KMS-11 (cell line): Measurements from ENCODE around the gene BEGAIN.

Experiments used
- H2AFZ ChIP-seq: fragments of 200-600 bp; sonication (generic); 2 replicates; pipeline ENCODE4 v1.6.1; 2016; ENCODE audit warnings: antibody characterized with exemption, mixed run types, low read depth
- H3K27ac ChIP-seq: fragments of 200-600 bp; sonication (generic); 2 replicates; pipeline ENCODE4 v1.6.1; 2016; ENCODE audit warnings: mild to moderate bottlenecking, mixed run types
- H3K27me3 ChIP-seq: fragments of 200-600 bp; sonication (generic); 2 replicates; pipeline ENCODE4 v1.6.1; 2017; ENCODE audit warnings: mild to moderate bottlenecking, low read depth, mixed run types, moderate library complexity; ENCODE audit not compliant: insufficient read depth
- H3K36me3 ChIP-seq: fragments of 200-600 bp; sonication (generic); 2 replicates; pipeline ENCODE4 v1.6.1; 2017; ENCODE audit warnings: mild to moderate bottlenecking, mixed run types; ENCODE audit not compliant: insufficient read depth
- H3K4me1 ChIP-seq: fragments of 200-600 bp; sonication (generic); 2 replicates; pipeline ENCODE4 v1.6.1; 2016; ENCODE audit warnings: mild to moderate bottlenecking, low read depth, mixed run types; ENCODE audit not compliant: poor library complexity, severe bottlenecking
- H3K4me2 ChIP-seq: fragments of 200-600 bp; sonication (generic); 2 replicates; pipeline ENCODE4 v1.7.0; 2016; ENCODE audit warnings: mild to moderate bottlenecking, mixed run types
- H3K4me3 ChIP-seq: fragments of 200-600 bp; sonication (generic); IDR thresholded peaks from 2 replicates; pipeline ENCODE4 v1.6.1; 2017; ENCODE audit warnings: low read depth, low read length, mixed read lengths; ENCODE audit not compliant: insufficient read depth
- H3K79me2 ChIP-seq: fragments of 200-600 bp; sonication (generic); 2 replicates; pipeline ENCODE4 v1.6.1; 2016; ENCODE audit warnings: low read depth, mixed run types; ENCODE audit not compliant: insufficient read depth
- H3K9ac ChIP-seq: fragments of 200-600 bp; sonication (generic); 2 replicates; pipeline ENCODE4 v1.6.1; 2016; ENCODE audit warnings: mild to moderate bottlenecking, mixed run types
- H4K20me1 ChIP-seq: fragments of 200-600 bp; sonication (generic); 2 replicates; pipeline ENCODE4 v1.6.1; 2016; ENCODE audit warnings: mild to moderate bottlenecking, mixed run types; ENCODE audit not compliant: insufficient read depth
- TF ChIP-seq, protein P1 (sequence below): fragments of 200-600 bp; sonication (generic); conservative IDR thresholded peaks from 2 replicates; pipeline ENCODE4 v1.6.1; 2017; ENCODE audit warnings: low read depth, mild to moderate bottlenecking, antibody characterized with exemption, low read length, moderate library complexity, mixed read lengths

Gene BEGAIN

DNA sequence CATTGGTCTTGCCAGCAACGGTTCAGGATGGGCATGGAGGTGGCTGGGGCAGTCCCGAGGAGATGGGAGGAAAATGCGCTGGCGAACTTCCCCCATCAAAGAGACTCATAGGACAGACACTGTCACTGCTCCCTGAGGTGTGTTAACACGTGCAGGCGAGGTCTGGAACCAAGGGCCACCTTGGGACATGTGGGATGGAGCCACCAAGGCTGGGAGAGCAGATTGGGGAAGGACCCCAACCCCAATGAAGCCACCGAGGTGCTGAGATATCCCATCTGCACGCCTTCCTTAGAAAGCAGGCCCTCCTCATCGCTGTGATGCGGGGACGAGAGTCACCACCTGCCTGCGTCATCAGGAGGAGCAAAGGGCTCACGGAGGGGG, 16.9 kb upstream of the BEGAIN start:
- H3K27me3 ChIP-seq = peaks cover 22% of the 10 kb centered on the region; the same call in 1 of the 2 replicates
- no peaks in the 10 kb centered on the region for H3K4me1 ChIP-seq
- H2AFZ ChIP-seq = no peak overlapping the region
- H3K79me2 ChIP-seq = no peaks in the 10 kb centered on the region
- H3K4me2 ChIP-seq = no peak overlapping the region
- no peak overlapping the region for H3K4me3 ChIP-seq
- H3K27ac ChIP-seq = no peak overlapping the region
- H4K20me1 ChIP-seq = no peaks in the 10 kb centered on the region
- no peak overlapping the region for H3K9ac ChIP-seq
- no peaks in the 10 kb centered on the region for H3K36me3 ChIP-seq
- TF ChIP-seq, protein P1, sequence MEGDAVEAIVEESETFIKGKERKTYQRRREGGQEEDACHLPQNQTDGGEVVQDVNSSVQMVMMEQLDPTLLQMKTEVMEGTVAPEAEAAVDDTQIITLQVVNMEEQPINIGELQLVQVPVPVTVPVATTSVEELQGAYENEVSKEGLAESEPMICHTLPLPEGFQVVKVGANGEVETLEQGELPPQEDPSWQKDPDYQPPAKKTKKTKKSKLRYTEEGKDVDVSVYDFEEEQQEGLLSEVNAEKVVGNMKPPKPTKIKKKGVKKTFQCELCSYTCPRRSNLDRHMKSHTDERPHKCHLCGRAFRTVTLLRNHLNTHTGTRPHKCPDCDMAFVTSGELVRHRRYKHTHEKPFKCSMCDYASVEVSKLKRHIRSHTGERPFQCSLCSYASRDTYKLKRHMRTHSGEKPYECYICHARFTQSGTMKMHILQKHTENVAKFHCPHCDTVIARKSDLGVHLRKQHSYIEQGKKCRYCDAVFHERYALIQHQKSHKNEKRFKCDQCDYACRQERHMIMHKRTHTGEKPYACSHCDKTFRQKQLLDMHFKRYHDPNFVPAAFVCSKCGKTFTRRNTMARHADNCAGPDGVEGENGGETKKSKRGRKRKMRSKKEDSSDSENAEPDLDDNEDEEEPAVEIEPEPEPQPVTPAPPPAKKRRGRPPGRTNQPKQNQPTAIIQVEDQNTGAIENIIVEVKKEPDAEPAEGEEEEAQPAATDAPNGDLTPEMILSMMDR = no peak

DNA sequence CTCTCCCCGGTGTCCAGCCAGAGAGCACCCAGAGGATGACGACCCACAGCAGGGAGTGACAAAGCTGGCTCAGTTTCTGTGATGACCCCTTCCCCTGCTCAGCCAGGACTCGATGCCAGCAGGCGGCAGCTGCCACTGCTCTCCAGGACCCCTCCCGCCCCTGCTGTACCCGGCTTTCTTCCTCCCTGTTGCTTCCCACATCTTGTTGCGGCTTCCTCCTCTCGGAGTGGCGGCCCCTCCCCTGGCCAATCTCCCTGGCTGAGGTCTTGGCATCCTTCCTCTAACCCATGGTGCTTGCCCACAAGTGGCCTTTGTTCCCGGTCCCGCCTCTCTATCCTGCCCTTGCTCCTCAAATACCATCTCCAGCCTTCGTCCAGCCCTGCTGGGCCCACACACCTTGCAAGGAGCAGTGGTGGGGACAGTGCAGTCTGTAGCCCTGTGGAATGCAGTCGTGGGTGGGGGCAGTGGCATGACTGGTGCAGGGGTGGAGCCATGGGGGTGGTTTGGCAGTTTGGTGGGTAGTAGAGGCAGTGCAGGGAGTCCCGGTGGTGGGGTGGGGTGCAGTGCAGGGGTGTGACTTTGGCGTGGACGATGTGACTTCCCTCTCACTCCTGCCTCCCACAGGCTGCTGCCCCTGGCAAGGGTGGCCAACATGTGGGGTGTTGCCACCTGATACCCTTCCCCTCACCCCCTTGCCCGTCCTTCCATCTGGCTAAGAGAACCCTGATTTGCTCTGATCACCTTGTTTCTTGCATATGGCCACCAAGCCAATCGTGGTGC, 16.3 kb upstream of the BEGAIN start:
- Histone ChIP-seq H3K4me1 (no peaks in the 10 kb centered on the region), H3K27me3 (peaks cover 22% of the 10 kb centered on the region; the same call in 1 of the 2 replicates), H4K20me1 (no peaks in the 10 kb centered on the region), H3K9ac (no peak overlapping the region), H3K36me3 (no peaks in the 10 kb centered on the region), H3K4me2 (no peak overlapping the region), H3K79me2 (no peaks in the 10 kb centered on the region), H2AFZ (no peak overlapping the region), H3K4me3 (no peak overlapping the region), H3K27ac (no peak overlapping the region)
- TF ChIP-seq, protein P1 = no peak

DNA sequence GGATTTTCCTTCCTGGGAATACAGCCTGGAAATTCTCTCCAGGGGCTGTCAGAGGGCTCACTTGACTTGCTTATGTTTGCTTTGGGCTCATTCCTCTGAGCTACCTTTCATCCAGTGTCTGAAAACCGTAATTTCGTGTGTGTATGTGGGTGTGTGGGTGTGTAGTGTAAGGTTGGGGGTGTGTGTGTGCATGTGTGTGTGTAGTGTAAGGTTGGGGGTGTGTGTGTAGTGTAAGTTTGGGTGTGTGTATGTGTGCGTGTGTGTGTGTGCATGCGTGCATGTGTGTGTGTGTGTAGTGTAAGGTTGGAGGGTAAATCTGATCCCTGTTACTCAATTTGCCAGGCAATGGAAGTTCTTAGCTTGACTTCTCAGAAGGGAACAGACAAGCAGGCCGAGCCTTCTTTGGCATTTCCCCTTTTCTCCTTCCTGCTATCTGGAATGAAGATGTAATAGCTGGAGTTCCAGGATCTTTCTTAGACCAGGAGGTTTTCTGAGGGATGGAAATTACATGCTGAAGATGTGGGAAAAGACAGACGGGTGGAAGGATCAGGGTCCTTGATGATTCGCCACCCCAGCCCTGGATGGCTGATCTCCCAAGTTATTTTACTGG, 15.5 kb upstream of the BEGAIN start:
- Histone ChIP-seq H3K27ac (no peak overlapping the region), H3K36me3 (no peaks in the 10 kb centered on the region), H4K20me1 (no peaks in the 10 kb centered on the region), H3K27me3 (peaks cover 19% of the 10 kb centered on the region; the same call in 1 of the 2 replicates), H2AFZ (no peak overlapping the region), H3K79me2 (no peaks in the 10 kb centered on the region), H3K4me1 (no peaks in the 10 kb centered on the region), H3K4me2 (no peak overlapping the region), H3K4me3 (no peak overlapping the region), H3K9ac (no peak overlapping the region)
- TF ChIP-seq, protein P1 = no peak

DNA sequence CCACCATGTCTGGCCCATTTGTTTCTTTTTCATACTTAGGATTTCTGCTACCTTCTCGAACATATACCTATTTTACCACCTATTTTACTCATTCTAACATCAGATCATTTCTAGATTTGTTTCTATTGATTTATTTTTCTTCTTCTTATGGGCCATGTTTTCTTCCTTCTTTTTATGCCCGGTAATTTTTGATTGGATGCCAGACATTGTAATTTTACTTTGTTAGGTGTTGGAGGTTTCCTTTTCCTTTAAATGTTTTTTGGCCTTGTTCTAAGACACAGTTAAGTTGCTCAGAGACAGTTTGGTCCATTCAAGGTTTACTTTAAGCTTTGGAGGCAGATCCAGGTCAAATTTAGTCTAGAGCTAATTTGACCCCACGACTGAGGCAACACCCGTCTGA, 14.7 kb upstream of the BEGAIN start:
- H4K20me1 ChIP-seq = no peaks in the 10 kb centered on the region
- H3K79me2 ChIP-seq = no peaks in the 10 kb centered on the region
- TF ChIP-seq, protein P1 = no peak
- H3K9ac ChIP-seq = no peak overlapping the region
- no peak overlapping the region for H2AFZ ChIP-seq
- no peak overlapping the region for H3K4me3 ChIP-seq
- no peak overlapping the region for H3K4me2 ChIP-seq
- no peaks in the 10 kb centered on the region for H3K36me3 ChIP-seq
- no peaks in the 10 kb centered on the region for H3K4me1 ChIP-seq
- H3K27ac ChIP-seq = no peak overlapping the region
- H3K27me3 ChIP-seq = peaks cover 12% of the 10 kb centered on the region; the same call in 1 of the 2 replicates
